Fibroblast of lung (primary cell): ENCODE results near the gene C11orf68.

ENCODE experiments used
- EZH2 ChIP-seq: IDR thresholded peaks from 2 replicates; pipeline ENCODE4 v1.5.1; 2012; ENCODE audit warnings: low read length, control low read depth, mild to moderate bottlenecking; ENCODE audit errors: missing control alignments
- TF ChIP-seq, protein P1 (sequence below), 2 donors: IDR thresholded peaks in 1 of 2; conservative IDR thresholded peaks in 1 of 2; 1 replicate in 1 of 2; 2 replicates in 1 of 2; pipeline ENCODE4 v1.5.1; 2011 to 2012; ENCODE audit warnings: low read length in 2 of 2, control low read depth in 1 of 2, inconsistent platforms in 1 of 2, low read depth in 1 of 2, mild to moderate bottlenecking in 1 of 2

DNA sequence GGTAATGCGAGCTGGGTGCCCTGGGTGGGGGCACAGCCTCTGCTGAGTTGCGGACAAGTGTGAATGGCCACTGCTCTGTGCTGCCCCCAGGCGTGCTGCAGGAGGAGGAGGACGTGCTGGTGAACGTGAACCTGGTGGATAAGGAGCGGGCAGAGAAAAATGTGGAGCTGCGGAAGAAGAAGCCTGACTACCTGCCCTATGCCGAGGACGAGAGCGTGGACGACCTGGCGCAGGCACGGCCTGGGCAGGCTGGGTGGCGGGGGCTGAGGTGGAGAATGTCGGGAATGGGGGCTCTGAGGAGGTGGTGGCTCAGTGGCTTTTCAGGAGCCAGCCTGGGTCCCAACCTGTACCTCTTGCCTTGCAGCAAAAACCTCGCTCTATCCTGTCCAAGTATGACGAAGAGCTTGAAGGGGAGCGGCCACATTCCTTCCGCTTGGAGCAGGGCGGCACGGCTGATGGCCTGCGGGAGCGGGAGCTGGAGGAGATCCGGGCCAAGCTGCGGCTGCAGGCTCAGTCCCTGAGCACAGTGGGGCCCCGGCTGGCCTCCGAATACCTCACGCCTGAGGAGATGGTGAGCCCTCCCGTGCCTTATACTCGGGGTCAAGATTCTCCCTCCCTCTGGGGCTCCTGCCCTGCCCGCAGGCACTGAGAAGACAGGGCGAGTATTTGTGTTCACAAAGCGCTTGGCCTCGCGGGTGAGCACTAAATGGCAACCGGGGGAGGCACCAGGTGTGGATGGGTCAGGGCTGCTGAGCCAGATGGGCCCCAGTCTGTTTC is 47.3 kb upstream of the C11orf68 start:
- TF ChIP-seq, protein P1, sequence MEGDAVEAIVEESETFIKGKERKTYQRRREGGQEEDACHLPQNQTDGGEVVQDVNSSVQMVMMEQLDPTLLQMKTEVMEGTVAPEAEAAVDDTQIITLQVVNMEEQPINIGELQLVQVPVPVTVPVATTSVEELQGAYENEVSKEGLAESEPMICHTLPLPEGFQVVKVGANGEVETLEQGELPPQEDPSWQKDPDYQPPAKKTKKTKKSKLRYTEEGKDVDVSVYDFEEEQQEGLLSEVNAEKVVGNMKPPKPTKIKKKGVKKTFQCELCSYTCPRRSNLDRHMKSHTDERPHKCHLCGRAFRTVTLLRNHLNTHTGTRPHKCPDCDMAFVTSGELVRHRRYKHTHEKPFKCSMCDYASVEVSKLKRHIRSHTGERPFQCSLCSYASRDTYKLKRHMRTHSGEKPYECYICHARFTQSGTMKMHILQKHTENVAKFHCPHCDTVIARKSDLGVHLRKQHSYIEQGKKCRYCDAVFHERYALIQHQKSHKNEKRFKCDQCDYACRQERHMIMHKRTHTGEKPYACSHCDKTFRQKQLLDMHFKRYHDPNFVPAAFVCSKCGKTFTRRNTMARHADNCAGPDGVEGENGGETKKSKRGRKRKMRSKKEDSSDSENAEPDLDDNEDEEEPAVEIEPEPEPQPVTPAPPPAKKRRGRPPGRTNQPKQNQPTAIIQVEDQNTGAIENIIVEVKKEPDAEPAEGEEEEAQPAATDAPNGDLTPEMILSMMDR (conservative IDR thresholded peaks at IDR 0.05 in 1 of 2, IDR thresholded peaks at IDR 0.05 in 1 of 2; ENCODE audit: low read depth in 1 of 2, low read length in 2 of 2): no peak
- no peak for TF ChIP-seq EZH2
